Cortex of kidney (tissue), 1 donor: ENCODE results near the gene OR51A7.
"Not testable (repeated sequence)": the region's sequence is repeated elsewhere in the genome, so short reads cannot be mapped to it uniquely, and the experiment has no call there.

Source experiments
- DNase-seq: peaks from one replicate; lab custom pipeline; 2025; lab: John Stamatoyannopoulos, UW

The OR51A7 gene, protein sequence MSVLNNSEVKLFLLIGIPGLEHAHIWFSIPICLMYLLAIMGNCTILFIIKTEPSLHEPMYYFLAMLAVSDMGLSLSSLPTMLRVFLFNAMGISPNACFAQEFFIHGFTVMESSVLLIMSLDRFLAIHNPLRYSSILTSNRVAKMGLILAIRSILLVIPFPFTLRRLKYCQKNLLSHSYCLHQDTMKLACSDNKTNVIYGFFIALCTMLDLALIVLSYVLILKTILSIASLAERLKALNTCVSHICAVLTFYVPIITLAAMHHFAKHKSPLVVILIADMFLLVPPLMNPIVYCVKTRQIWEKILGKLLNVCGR

DNA sequence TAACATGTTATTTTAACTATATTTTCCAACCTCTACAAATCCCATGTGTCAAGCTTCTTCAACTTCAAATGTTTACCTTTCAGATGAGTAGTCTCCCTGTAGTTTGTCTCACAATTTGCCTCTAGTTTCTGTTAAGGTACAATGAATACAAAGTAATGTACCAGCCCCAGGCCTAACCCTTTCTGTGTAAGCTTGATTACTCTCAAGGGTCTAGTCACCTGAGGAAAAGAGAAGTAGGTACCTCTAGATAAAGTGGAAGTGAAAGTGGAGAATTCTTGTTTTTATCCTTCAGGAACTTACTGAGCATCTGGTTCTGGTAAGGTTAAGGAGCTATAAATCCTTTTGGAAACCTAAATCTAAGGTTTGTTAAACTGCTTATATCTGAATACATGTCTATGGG lies at the start of gene OR51A7:
TSS of gene OR51A7 (plus strand) at position 300 of the 400 bp plus-strand sequence. CDS start 3,587 bp downstream, outside the sequence.
- no peak for DNase-seq

DNA sequence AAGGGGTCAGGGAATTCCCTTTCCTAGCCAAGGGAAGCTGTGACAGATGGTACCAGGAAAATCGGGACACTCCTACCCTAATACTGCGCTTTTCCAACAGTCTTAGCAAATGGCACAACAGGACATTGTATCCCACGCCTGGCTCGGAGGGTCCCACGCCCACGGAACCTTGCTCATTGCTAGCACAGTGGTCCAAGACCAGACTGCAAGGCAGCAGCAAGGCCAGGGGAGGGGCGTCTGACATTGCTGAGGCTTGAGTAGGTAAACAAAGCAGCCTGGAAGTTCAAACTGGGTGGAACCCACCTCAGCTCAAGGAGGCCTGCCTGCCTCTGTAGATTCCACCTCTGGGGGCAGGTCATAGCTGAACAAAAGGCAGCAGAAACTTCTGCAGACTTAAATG lies 49.3 kb upstream of the OR51A7 start:
- DNase-seq: not testable (repeated sequence)

DNA sequence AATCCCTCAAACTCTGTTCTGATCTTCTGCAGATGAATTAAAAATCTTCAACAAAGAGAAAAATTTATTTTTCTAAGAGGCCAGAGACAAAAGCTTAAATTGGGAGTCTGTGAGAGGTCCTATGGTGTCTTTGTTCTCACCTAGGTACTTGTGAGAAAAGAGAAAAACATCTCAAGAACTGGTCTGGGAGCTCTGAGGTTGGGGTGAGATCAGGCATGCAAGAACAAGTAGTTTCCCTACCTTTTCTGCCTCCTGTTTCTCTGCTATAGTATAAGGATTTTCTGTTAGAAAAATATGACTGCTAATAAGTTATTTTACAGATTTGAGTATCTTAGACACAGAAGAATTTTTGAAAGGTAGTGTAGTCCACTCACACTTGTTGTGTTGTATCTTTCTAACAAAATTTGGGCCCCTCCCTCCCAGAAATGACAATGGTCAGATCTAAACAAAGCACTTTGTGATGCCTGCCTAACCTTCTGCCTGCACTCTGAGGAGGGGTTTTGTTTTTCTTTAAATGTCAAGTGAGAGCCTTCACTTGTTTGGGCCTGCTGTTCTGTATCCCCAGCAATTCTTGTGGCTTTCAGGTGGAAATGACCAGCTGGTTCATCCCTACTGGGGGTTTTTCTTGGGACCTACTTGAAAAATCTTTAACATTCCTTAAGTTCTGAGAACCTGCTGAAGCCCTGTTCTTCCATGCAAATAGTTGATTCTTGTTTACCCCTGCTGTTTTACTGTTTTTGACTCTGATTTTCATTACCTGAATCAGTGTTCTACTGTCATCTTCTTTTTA lies 40.9 kb upstream of the OR51A7 start:
- no peak for DNase-seq

DNA sequence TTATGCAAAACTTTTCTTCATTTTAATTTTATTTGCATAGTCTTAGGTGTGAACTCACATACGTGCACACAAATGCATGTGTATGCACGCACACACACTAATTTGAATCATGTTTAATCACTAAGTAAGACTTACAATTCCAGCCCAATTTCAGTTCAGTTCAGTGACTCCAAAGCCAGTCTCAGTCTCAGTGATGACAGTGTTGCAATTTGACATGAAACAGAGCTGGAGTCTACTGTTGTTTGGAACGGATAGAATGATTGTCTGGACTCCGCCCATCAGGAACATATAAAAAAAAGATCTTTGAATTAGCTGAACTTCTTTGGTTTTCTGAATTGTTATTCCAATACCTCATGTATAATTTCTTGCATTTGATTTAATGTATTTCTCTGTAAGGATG lies 39.7 kb upstream of the OR51A7 start:
- DNase-seq: no peak

DNA sequence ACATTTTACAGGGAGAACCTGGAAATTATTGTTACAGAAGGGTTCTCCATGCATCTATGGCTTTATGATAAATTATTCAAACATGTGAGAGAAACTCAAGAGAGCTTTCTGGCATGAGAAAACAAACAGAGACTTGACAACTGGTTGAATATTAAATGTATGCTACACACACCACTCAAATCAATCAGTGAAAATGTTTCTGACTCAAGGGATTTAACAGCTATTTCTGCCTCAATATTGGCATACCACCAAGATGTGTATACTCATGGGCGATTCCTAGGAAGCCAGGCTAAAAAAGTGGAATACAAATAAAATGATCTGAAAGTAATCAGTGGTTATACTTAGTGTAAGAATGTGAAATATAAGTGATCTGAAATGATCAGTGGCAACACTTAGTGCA lies 37.7 kb upstream of the OR51A7 start:
- DNase-seq: no peak

DNA sequence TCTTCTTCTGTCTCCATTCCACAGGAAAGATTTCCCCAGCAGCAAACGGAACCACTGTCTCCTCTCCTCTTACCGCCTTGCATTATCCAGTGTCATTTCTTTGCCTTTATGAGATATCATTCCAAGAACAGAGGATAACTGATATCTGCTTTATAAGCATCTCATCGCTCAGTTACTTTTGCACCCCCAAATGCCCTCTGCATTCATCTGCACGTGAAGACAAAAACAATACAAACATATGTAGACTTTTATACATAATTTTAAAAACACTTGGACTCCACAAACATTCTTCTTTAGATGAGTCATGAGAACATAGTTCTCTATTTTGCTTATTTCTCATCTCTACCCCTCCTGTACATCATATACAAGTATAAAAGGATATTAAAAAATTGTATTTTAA lies 22.4 kb upstream of the OR51A7 start:
- no peak for DNase-seq

DNA sequence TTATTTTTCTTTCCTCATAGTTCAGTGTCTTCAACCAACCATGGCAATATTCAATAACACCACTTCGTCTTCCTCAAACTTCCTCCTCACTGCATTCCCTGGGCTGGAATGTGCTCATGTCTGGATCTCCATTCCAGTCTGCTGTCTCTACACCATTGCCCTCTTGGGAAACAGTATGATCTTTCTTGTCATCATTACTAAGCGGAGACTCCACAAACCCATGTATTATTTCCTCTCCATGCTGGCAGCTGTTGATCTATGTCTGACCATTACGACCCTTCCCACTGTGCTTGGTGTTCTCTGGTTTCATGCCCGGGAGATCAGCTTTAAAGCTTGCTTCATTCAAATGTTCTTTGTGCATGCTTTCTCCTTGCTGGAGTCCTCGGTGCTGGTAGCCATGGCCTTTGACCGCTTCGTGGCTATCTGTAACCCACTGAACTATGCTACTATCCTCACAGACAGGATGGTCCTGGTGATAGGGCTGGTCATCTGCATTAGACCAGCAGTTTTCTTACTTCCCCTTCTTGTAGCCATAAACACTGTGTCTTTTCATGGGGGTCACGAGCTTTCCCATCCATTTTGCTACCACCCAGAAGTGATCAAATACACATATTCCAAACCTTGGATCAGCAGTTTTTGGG lies 21.6 kb upstream of the OR51A7 start, which contains the start of gene OR51T1:
TSS of gene OR51T1 (plus strand) at position 41 of the 641 bp plus-strand sequence. CDS start at position 41, 0 bp downstream.
- DNase-seq: no peak

DNA sequence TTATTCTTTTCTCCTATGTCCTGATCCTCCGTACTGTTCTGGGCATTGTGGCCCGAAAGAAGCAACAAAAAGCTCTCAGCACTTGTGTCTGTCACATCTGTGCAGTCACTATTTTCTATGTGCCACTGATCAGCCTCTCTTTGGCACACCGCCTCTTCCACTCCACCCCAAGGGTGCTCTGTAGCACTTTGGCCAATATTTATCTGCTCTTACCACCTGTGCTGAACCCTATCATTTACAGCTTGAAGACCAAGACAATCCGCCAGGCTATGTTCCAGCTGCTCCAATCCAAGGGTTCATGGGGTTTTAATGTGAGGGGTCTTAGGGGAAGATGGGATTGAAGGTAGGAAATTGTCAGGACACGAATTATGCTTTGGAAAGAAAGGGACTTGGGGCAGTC lies 21.0 kb upstream of the OR51A7 start:
- no peak for DNase-seq

DNA sequence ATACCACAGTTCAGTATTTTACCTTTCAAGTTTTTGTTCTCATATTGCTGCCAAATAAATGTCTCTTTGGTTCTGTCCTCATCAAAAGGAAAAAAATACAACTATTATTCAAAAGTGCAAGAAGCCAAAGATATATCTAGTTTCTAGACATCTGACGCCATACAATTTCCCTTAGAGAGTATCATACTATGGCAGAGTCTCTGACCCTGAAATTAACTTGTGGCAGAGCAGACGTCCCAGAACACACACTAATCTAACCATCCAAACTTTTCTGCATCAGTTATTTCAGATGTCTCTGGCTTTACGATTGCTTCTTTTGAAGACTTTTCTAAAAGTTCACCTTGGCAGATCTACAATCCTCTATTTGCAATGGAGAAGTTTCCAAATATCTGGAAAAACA lies 19.2 kb upstream of the OR51A7 start:
- DNase-seq: no peak

DNA sequence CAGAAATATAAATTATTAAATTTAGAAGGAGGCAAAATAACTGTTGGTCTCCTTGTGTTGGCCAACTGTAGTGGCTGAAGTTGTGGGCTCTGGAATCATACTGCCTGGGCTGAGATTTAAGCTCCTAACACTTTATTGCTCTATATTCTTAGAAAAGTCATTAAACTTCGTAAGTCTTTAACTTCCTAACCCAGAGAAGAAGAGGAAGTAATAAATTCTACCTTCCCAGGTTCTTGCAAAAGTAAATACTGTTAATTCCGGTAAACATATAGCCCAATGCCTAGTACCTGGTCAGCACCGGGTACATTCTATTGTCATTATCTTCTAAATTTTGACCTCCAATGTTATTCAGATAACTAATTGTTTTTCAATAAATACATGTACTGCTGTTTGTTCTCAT lies 17.4 kb upstream of the OR51A7 start:
- DNase-seq: no peak

DNA sequence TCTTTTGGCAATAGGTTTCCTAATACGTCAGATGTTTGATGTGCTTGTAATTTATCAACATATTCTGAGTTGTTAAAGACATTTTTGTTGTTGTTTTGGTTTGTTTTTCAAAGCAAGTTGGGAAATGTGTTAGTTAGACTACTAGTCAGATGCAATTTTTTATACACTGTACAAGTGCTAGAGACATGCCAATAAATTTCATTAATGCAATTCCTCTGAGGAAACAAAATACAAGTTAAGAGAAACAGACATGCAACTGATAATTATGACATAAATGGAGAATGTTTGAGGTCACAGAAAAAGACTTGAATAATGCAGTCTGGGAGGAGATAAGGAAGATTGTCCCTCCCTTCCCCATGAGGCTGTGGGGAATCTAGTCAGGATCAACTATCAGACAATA lies 16.0 kb upstream of the OR51A7 start:
- DNase-seq: no peak

DNA sequence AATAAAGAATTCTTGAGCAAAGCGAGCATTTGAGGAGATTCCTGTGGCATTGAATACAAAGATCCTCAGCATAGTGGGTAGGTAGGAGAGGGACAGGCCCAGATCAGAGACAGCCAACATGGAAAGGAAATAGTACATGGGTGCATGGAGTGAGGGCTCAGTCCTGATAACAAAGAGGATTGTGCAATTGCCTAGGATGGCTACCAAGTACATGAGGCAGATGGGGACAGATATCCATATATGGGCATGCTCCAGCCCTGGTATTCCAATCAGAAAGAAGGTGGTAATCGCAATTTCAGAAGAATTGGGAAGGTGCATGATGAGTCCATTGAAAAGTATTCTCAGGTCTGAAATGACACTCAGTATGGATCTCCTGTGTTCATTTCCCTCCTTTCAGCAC lies 13.3 kb upstream of the OR51A7 start:
- no peak for DNase-seq

DNA sequence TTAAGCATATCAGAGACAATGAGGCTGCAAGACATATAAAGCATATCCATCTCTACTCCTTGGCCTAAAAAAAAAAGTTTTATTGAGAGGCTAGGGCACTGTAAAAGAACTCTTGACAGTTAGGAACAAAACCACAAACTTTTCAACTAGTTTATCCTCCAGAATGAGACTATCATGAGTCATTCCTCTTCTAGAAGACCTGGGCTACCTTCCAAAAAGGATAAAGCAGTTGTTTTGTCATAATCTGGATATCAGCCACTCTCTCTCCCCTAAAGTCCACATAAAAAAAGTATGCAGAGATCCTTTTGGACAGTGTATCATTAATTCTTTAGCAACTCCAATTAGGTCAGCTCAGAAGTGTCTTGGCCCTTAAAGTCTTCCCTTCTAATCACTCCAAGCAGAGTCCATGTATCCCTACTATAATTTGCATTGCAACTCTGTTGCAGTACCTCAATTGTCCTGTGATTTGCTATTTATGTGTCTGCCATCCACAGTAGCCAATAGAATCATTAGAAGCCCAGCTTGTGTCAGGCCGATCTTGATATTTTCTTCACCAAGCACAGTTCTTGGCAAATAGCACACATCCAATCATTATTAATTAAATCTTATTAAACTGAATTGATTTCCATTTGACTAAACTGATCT lies 11.5 kb upstream of the OR51A7 start:
- no peak for DNase-seq

DNA sequence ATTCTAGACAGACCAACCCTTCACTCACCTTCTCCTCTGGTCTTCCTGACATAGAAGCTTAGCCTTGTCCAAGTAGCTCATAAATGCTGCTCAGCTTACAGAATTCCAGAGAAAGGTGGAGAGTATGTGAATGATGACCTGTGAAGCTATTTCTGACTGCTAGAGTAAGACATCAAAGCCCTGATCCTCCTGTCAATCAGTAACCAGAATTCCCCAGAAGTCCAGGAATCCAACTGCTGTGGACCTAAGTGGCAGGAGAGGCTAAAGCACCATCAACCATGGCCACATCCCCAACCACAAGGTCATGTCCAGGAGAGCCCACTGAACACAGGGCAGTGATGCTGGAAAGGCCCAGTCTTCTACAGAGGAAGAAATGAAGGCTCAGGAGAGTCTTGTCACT lies 13.0 kb downstream of the OR51A7 start:
- DNase-seq: no peak

DNA sequence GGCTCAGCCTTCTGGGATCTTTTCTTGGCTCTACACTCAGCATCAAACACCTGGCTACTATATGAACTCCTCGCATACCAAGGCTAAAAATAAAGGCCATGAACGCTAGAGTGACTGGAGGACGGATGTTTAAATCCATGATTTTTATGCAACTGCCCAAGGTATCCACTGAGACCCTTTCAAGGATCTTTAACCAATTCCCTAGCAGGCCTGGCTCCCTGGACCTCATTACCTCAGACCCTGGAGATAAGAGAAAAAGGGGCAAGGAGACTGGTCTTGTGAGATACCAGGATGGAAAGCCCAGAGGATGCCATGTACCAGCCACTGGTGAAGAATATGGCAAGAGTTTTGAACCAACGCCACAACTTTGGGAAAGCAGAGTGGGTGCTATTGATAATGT lies 15.7 kb downstream of the OR51A7 start, which contains the start of gene OR51G2:
TSS of gene OR51G2 (minus strand) at position 101 of the 400 bp plus-strand sequence. CDS start 3,687 bp downstream, outside the sequence.
- no peak for DNase-seq

DNA sequence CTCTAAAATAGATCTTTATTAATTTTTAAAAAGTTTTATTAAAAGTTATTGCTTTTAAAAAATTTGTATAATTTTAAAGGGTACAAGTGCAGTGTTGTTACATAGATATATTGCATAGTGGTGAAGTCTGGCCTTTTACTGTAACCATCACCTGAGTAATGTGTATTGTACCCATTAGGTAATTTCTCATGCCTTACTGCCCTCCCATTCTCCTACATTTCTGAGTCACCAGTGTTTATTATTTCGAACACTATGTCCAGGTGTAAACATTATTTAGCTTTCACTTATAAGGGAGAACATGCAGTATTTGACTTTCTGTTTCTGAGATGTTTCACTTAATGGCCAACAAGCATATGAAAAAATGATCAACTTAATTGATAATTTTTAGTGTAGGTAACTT lies 18.2 kb downstream of the OR51A7 start:
- no peak for DNase-seq

DNA sequence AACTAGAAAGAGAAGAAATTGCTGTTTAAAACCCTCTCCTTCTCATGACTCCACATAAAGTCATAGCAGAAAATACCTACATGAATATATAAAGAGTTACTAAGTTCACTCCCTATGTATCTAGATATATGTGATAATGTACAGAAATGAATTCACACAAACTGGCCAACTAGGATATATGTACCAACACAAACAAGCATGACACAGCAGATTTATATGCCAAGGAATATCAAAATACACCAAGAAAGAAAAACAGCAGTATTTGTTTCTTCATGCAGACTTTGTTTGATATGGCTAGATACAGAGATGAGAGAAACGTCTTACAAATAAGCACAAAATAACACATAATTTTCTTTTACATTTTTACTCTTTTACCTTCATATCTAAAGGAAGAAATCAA lies 18.7 kb downstream of the OR51A7 start:
- DNase-seq: no peak

DNA sequence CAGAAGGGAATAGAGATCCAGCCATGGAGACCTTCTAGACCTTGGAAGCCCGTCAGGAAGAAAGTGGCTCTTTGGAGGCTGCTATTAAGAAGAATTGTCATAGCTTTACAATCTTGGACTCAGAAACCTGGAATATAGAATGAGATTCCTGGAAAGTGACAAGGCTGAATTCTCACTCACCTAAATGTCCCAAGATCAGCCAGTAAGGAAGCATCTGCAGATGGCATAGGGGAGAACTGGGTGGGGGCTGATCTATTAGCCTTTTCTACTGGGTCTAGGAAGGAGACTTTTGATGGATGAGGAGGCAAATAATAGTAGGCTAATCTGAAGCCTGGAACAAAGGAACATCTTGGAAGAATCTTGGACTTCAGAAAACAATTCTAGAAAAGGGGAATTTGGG lies 20.7 kb downstream of the OR51A7 start, which contains the start of gene OR51G1:
TSS of gene OR51G1 (minus strand) at position 101 of the 400 bp plus-strand sequence. CDS start at position 101, 0 bp downstream.
- no peak for DNase-seq

DNA sequence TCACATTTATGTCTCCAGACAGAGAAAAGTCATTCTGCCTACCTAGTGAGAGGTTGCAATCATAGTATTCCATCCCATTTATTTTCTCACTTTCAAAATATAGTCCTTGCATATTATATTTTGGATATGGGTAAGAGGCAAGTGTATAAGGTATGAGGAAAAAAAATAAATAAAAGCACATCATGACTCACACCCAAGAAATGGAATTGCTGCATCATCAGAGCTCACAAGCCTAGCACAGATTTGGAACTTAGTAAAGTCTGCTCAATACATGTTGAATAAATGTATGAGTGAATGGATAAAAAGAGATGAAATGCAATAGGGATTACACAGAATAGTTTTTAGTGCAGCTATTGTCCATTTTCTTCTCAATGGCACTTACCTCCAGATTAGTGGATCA lies 23.0 kb downstream of the OR51A7 start:
- no peak for DNase-seq

DNA sequence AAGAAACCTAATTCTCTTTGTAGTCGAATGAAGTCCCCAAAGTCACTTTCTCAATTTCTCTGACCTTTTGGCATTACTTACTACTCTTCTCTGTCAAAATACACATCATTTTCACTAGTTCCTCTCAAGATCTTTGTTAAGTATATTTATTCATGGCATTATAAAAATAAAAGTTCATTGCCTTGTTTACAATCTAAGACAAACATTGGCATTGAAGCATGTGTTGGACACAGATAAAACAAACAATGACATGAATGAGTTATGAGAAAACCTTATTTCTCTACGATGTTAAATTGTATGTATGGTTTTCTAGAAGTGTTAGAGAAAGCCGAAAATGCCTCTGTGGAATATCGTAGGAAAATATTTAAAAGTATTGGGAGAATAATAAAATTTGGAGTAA lies 29.2 kb downstream of the OR51A7 start:
- no peak for DNase-seq

DNA sequence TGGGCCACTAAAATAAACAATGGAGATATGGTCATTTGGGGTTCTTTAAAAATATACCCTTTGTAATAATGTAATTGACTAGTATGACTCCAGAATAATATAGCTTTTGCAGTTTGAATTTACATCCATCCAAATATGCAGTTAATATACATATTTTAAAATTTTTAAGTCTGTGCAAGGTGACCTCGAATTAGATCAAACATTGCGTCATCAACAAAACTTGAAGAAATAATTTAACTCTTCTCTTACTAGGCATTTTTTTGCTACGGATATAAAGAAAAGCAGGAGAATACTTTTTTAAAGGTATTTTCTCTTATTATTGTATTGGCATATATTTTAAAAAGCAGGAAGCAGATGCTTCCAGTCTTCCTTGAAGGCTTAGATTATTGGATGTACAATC lies 33.2 kb downstream of the OR51A7 start:
- no peak for DNase-seq

DNA sequence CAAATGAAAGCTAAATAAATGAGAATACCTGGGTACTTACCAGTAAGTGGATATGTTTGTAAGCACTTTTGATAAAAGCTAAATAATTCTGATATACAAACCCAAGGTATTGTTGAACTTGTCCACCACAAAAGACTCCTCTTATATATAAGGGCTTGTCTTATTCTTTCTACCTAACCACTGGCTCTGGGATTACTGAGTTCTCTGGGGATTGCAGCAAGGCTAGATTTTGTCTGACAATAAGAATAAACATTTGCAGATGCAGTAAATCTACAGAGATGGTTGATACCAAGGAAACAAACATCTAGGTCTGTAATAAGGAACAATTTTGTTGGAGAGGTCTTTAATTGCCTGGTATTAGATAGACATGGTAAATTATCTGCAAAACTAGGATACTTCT lies 43.9 kb downstream of the OR51A7 start, which contains the start of gene OR51A4:
TSS of gene OR51A4 (minus strand) at position 101 of the 400 bp plus-strand sequence. CDS start 505 bp downstream, outside the sequence.
- no peak for DNase-seq
